Epithelial cell of alveolus of lung (primary cell): Measurements from ENCODE around the gene AVPI1. TPM values are rescaled to one million over a fixed set of nuclear protein-coding genes. Genes with fewer than 3 reads are reported as not detected.

Source experiments
- total RNA-seq: library from RNA; depleted of rRNA; stranded (reverse); fragments of >200 nt; gene quantifications from 2 replicates; pipeline ENCODE4 v1.2.1, GENCODE V29; 2015

Gene AVPI1
- total RNA-seq: 17.1 and 28.0 TPM in 2 replicates

DNA sequence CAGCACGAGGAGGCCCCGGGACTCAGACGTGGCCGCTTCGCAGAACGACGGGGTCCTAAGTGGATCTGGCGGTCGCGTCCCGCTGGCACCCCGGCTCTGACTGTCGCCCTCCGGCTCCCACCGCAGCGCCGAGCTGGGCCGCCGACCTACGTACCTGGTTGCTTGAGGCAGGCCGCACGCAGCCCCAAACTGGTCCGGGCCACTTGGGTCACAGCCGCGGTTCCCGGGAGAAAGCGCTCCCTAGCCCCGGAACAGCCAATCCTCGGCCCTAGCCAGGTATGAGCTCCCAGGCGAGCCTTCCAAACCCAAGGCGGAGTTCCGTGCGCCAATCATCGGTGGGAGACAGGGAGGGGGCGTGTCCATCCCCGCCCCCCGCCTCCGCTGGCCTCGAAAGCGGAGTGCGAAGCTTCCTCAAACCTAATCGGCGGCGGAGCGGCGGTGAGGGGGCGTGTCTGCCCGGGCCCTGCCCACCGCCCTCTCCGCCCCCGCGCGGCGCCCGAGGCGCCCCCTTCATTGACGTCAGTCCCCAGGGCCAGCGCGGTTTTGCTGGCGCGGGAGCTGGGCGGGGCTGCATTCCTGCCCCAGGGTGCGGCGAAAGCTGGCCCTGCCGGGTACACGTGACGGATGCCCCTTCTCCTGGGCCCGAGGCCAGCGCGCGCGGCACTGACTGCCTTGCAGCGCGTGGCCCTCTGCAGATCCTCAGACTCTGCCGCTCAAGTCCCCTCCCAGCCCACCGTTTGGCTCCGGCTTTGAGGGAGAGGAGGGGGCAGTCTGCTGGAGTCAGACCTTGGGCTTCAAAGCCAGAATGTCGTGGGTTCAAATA is at the start of gene AVPI1:
Gene AVPI1, minus strand, starts transcription at position 280 of the 823 bp plus-strand sequence. CDS start 7,336 bp downstream, outside the sequence.

DNA sequence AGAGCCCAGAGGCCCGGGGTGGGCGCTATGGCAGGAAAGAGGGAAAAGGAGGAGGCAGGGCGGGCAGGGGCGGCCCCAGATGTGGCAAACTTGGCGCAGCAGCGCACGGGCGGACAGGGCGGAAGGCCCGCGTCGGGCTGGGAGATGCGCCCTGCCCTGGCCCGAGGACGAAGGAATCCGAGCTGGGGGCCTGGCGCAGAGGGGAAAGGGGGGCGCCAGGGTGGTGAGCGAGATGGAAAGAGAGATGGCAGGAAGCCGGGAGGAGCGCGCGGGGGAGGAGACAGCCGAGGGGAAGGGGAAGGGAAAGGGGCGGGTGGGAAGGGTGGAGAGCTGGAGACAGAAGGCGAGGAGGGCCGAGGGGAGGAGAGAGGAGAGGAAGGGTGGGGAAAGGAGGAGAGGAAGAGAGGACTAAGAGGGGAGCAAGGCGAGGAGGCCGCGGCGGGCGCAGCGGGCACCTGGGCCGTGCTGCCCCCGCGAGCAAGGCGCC is 26.3 kb upstream of the AVPI1 start, which contains the start of gene MARVELD1:
Gene MARVELD1, plus strand, starts transcription at position 392 of the 487 bp plus-strand sequence. CDS start 147 bp downstream, outside the sequence.

GRCh38 chr10:97640174-97640867 is 46.7 kb downstream of the AVPI1 start, which contains the start of gene PI4K2A:
PI4K2A (plus strand) TSS chr10:97640671; CDS start chr10:97640743, 72 bp downstream.

DNA sequence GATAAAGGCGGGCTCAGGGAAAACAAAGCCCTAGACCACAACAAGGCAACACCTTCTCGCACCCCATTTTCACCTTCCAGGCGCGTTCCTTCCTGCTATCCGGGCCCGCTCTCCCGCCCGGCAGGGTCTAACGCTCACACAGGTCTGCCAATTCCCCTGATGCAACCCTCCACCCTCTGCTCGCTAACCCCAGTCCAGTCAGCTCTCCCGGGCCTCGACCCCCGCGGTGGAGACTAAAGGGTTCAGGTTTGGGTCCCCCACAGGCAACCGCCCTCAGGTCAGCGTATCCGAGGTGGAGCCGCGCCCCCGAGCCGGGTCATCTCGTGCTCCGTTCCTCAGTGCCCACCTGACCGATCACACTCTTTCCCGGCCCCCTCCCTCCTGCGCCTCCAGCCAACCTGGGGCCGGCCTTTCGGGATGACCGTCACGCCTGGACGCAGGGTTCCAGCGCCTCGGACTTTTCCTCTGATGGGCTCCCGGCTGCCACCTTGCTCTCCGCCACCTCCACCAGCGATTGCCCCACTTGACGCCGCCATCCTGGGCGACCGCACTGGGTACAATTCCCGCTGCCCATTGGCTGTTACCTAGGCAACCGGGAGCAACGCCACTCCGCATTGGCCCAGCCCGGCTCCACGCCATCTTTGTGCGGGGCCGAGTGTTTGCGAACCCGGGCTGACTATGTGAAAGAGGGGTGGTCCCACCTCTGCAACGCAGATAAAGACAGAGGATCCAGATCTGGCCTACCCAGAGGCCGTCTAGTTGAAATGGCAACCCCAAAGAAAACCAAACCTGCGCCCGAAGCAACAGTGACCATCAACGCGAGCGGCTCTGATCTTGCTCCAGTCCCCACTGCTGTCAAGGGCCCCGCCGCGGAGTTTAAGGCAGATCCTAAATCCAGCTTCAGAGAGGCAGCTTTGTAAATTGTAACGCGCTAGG is 53.8 kb downstream of the AVPI1 start, which contains the start of gene MORN4:
Gene MORN4, minus strand, starts transcription at position 552 of the 936 bp plus-strand sequence. CDS start 13,847 bp downstream, outside the sequence.

Other genes starting within 250 kb of the AVPI1 start
- gene EXOSC1, start 241.2 kb downstream of the AVPI1 start, total RNA-seq: 43.8 and 50.6 TPM in 2 replicates
- 48.8 and 65.8 TPM in 2 replicates for gene ZDHHC16, start 241.1 kb downstream of the AVPI1 start, total RNA-seq
- 62.8 and 107 TPM in 2 replicates for gene MMS19, start 188.8 kb downstream of the AVPI1 start, total RNA-seq
- gene UBTD1, start 188.3 kb downstream of the AVPI1 start, total RNA-seq: 27.5 and 32.8 TPM in 2 replicates
- 2.5 TPM in 1 of 2 replicates, not detected in the other for gene ANKRD2, start 114.5 kb downstream of the AVPI1 start, total RNA-seq
- gene HOGA1, start 102.9 kb downstream of the AVPI1 start, total RNA-seq: 0.13 and 0.48 TPM in 2 replicates
- gene C10orf62, start 97.5 kb downstream of the AVPI1 start, total RNA-seq: not detected in 2 replicates
- 3.4 and 7.4 TPM in 2 replicates for gene MORN4, start 53.7 kb downstream of the AVPI1 start, total RNA-seq
- gene PI4K2A, start 46.6 kb downstream of the AVPI1 start, total RNA-seq: 17.8 and 32.2 TPM in 2 replicates
- gene MARVELD1, start 26.5 kb upstream of the AVPI1 start, total RNA-seq: 47.7 and 53.4 TPM in 2 replicates
- gene ZFYVE27, start 49.9 kb upstream of the AVPI1 start, total RNA-seq: 9.6 and 15.3 TPM in 2 replicates
- gene SFRP5, start 84.8 kb upstream of the AVPI1 start, total RNA-seq: 0.32 TPM in 1 of 2 replicates, not detected in the other
- not detected in 2 replicates for gene GOLGA7B, start 162.6 kb upstream of the AVPI1 start, total RNA-seq